ENCODE measurements around the gene OR4D10. TPM values are rescaled to one million over a fixed set of nuclear protein-coding genes. Genes with fewer than 3 reads are reported as not detected.
"Not testable (repeated sequence)": the region's sequence is repeated elsewhere in the genome, so short reads cannot be mapped to it uniquely, and the experiment has no call there.

Gene OR4D10
- total RNA-seq, 6 experiments from 2014 or later = not detected

GRCh38 chr11:59427068-59427382, 46.1 kb upstream of the OR4D10 start:
- peak in 1 of 4 donors; percentile 40 for ATAC-seq
- intact Hi-C loops (cut with DNase I) = loop anchor here in 1 of 2 donors (5.0 kb wide), 1 partner anchor 165 kb away; no protein-coding TSS in a partner anchor
- no peaks in the 10 kb centered on the region for H3K27me3 ChIP-seq
- no peak for TF ChIP-seq CTCF (IDR thresholded peaks at IDR 0.05)
- TF ChIP-seq POLR2A (IDR thresholded peaks at IDR 0.05) = no peak
- H3K4me3 ChIP-seq = no peak overlapping the region
- H3K36me3 ChIP-seq = no peaks in the 10 kb centered on the region
- no peak for DNase-seq
- no peak overlapping the region for H3K27ac ChIP-seq
- H3K9me3 ChIP-seq = no peaks in the 10 kb centered on the region
- no peaks in the 10 kb centered on the region for H3K4me1 ChIP-seq

GRCh38 chr11:59429924-59430516, 43.1 kb upstream of the OR4D10 start:
- no peaks in the 10 kb centered on the region for H3K27me3 ChIP-seq
- no peaks in the 10 kb centered on the region for H3K36me3 ChIP-seq
- peak in 1 of 3 donors; percentile 48 for DNase-seq
- H3K4me3 ChIP-seq = no peak overlapping the region
- H3K4me1 ChIP-seq = no peaks in the 10 kb centered on the region
- intact Hi-C loops (cut with DNase I) = loop anchor here in 1 of 2 donors (5.0 kb wide), 1 partner anchor 168 kb away; no protein-coding TSS in a partner anchor
- ATAC-seq = peak; percentile 90 to 97 (median 92)
- H3K27ac ChIP-seq = no peak overlapping the region
- 59% methylated on average over 4 of the region's 4 CpGs for WGBS (ENCODE audit: insufficient coverage, low coverage, low lambda C conversion rate, missing lambda C conversion rate)
- TF ChIP-seq CTCF (IDR thresholded peaks at IDR 0.05) (peak; percentile 86 to 92 (median 89)), POLR2A (IDR thresholded peaks at IDR 0.05) (no peak)
- no peaks in the 10 kb centered on the region for H3K9me3 ChIP-seq

GRCh38 chr11:59436169-59436568, 36.9 kb upstream of the OR4D10 start, which contains the start of gene OR5A1:
TSS of gene OR5A1 (plus strand) at chr11:59436469. CDS start at chr11:59443169, 6,700 bp downstream.
- intact Hi-C loops (cut with DNase I) = no loop called here
- Histone ChIP-seq H3K27ac (no peak within 1 kb of the TSS), H3K36me3 (no peaks in the 10 kb centered on the region), H3K9me3 (no peaks in the 10 kb centered on the region), H3K27me3 (no peaks in the 10 kb centered on the region), H3K4me1 (no peaks in the 10 kb centered on the region), H3K4me3 (no peak within 1 kb of the TSS)
- TF ChIP-seq CTCF (IDR thresholded peaks at IDR 0.05) (no peak), POLR2A (IDR thresholded peaks at IDR 0.05) (no peak)
- WGBS (ENCODE audit: insufficient coverage, low coverage, low lambda C conversion rate, missing lambda C conversion rate) = 55% methylated on average over 3 of the region's 3 CpGs
- ATAC-seq (no peak), DNase-seq (no peak)

- 78% methylated on average over 7 of the region's 7 CpGs for WGBS (ENCODE audit: insufficient coverage, low coverage, low lambda C conversion rate, missing lambda C conversion rate)
- H3K27ac ChIP-seq = no peak overlapping the region
- no peaks in the 10 kb centered on the region for H3K4me1 ChIP-seq
- intact Hi-C loops (cut with DNase I) = no loop called here
- no peaks in the 10 kb centered on the region for H3K27me3 ChIP-seq
- H3K36me3 ChIP-seq = no peaks in the 10 kb centered on the region
- DNase-seq (no peak), ATAC-seq (no peak)
- H3K9me3 ChIP-seq = no peaks in the 10 kb centered on the region
- TF ChIP-seq CTCF (IDR thresholded peaks at IDR 0.05) (no peak), POLR2A (IDR thresholded peaks at IDR 0.05) (no peak)
- H3K4me3 ChIP-seq = no peak overlapping the region
Measured at GRCh38 chr11:59437770-59438169, 35.3 kb upstream of the OR4D10 start.

GRCh38 chr11:59445624-59446023, 27.5 kb upstream of the OR4D10 start:
- intact Hi-C loops (cut with DNase I); ATAC-seq; H3K4me1 ChIP-seq; H3K36me3 ChIP-seq; H3K4me3 ChIP-seq; H3K9me3 ChIP-seq; H3K27ac ChIP-seq; DNase-seq; H3K27me3 ChIP-seq: not testable (repeated sequence)
- 75% methylated on average over 1 of the region's 1 CpG for WGBS (ENCODE audit: insufficient coverage, low coverage, low lambda C conversion rate, missing lambda C conversion rate)

Data from right lobe of liver (tissue), 6 donors.